Measurements from ENCODE around the gene BCKDHB. TPM values are rescaled to one million over a fixed set of nuclear protein-coding genes. Genes with fewer than 3 reads are reported as not detected.

The BCKDHB gene
- total RNA-seq, 1 donor from 2014 or later = 21.5 TPM

DNA sequence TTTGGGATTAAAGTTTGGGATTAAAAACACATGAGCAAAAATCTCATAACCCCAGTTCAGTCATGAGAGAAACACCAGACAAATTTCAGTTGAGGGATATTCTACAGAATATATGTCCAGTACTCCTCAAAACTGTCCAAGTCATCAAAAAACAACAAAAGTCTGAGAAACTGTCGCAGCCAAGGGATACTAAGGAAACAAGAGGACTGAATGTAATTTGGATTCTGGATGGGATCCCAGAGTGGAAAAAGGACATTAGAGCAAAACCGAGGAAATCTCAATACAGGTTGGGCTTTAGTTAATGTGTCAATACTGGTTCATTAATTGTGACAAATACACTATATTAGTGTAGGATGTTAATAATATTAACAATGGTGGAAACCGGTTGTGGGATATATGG is 219.3 kb downstream of the BCKDHB start:
- DNase-seq (ENCODE audit: low read depth) = no peak
- Histone ChIP-seq H3K4me3 (ENCODE audit: low read depth, low read length) (no peak overlapping the region), H3K36me3 (ENCODE audit: control insufficient read depth, insufficient read depth, low read length) (no peaks in the 10 kb centered on the region), H3K27me3 (ENCODE audit: control insufficient read depth, insufficient read depth, low read length) (no peaks in the 10 kb centered on the region)
- TF ChIP-seq, protein P1, sequence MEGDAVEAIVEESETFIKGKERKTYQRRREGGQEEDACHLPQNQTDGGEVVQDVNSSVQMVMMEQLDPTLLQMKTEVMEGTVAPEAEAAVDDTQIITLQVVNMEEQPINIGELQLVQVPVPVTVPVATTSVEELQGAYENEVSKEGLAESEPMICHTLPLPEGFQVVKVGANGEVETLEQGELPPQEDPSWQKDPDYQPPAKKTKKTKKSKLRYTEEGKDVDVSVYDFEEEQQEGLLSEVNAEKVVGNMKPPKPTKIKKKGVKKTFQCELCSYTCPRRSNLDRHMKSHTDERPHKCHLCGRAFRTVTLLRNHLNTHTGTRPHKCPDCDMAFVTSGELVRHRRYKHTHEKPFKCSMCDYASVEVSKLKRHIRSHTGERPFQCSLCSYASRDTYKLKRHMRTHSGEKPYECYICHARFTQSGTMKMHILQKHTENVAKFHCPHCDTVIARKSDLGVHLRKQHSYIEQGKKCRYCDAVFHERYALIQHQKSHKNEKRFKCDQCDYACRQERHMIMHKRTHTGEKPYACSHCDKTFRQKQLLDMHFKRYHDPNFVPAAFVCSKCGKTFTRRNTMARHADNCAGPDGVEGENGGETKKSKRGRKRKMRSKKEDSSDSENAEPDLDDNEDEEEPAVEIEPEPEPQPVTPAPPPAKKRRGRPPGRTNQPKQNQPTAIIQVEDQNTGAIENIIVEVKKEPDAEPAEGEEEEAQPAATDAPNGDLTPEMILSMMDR (IDR thresholded peaks at IDR 0.05; ENCODE audit: insufficient read depth, low read length, poor library complexity, severe bottlenecking) = no peak

GRCh38 chr6:80328652-80329051 is 222.2 kb downstream of the BCKDHB start:
- Histone ChIP-seq H3K36me3 (ENCODE audit: control insufficient read depth, insufficient read depth, low read length) (no peaks in the 10 kb centered on the region), H3K4me3 (ENCODE audit: low read depth, low read length) (no peak overlapping the region), H3K27me3 (ENCODE audit: control insufficient read depth, insufficient read depth, low read length) (no peaks in the 10 kb centered on the region)
- DNase-seq (ENCODE audit: low read depth) = no peak
- TF ChIP-seq, protein P1 (IDR thresholded peaks at IDR 0.05; ENCODE audit: insufficient read depth, low read length, poor library complexity, severe bottlenecking) = no peak

DNA sequence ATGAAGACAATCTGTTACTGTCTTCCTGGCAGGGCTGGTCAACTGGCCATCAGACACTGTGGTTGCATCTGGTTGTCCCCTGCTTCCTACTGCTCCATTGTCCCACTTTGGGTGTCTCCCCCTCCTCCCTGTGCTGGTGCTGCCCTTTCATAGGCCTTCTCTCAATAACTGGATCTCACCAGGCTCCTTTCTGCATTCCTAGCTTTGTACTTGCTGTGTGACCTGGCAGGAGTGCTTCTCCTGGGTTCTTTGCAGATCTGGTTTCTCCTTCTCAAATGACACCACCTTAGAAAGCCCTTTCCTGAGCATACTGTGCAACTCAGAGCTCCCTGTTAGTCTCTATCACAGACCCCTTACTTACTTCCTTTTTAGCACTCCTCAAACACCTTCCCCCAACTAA is 223.0 kb downstream of the BCKDHB start:
- no peaks in the 10 kb centered on the region for H3K36me3 ChIP-seq (ENCODE audit: control insufficient read depth, insufficient read depth, low read length)
- H3K27me3 ChIP-seq (ENCODE audit: control insufficient read depth, insufficient read depth, low read length) = no peaks in the 10 kb centered on the region
- TF ChIP-seq, protein P1 (IDR thresholded peaks at IDR 0.05; ENCODE audit: insufficient read depth, low read length, poor library complexity, severe bottlenecking) = no peak
- H3K4me3 ChIP-seq (ENCODE audit: low read depth, low read length) = no peak overlapping the region
- DNase-seq (ENCODE audit: low read depth) = no peak

DNA sequence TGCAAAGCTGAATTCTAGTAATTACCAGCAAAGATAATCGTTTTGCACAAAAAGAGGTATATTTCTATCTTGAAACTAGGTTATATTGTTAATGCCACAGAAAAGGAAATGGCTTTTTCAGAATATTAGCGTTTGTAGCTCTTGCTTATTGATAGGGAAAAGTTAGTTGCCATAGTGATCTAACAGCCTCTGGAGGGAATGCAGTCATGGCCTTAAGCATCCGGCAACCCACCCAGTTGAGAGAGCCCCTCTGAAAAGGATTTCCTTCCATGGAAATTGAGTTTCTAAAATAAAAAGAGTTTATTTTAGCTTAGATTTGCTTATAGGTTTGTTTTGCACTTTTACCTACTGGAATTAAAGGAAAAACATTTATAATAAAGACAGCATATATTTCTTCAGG is 224.5 kb downstream of the BCKDHB start:
- Histone ChIP-seq H3K4me3 (ENCODE audit: low read depth, low read length) (no peak overlapping the region), H3K27me3 (ENCODE audit: control insufficient read depth, insufficient read depth, low read length) (no peaks in the 10 kb centered on the region), H3K36me3 (ENCODE audit: control insufficient read depth, insufficient read depth, low read length) (no peaks in the 10 kb centered on the region)
- DNase-seq (ENCODE audit: low read depth) = no peak
- TF ChIP-seq, protein P1 (IDR thresholded peaks at IDR 0.05; ENCODE audit: insufficient read depth, low read length, poor library complexity, severe bottlenecking) = no peak

- TF ChIP-seq, protein P1 (IDR thresholded peaks at IDR 0.05; ENCODE audit: insufficient read depth, low read length, poor library complexity, severe bottlenecking) = no peak
- no peak for DNase-seq (ENCODE audit: low read depth)
- no peak overlapping the region for H3K4me3 ChIP-seq (ENCODE audit: low read depth, low read length)
- H3K27me3 ChIP-seq (ENCODE audit: control insufficient read depth, insufficient read depth, low read length) = no peaks in the 10 kb centered on the region
- no peaks in the 10 kb centered on the region for H3K36me3 ChIP-seq (ENCODE audit: control insufficient read depth, insufficient read depth, low read length)
Measured at GRCh38 chr6:80331522-80331921, 225.1 kb downstream of the BCKDHB start.

GRCh38 chr6:80331974-80332373 is 225.5 kb downstream of the BCKDHB start:
- Histone ChIP-seq H3K36me3 (ENCODE audit: control insufficient read depth, insufficient read depth, low read length) (no peaks in the 10 kb centered on the region), H3K4me3 (ENCODE audit: low read depth, low read length) (no peak overlapping the region), H3K27me3 (ENCODE audit: control insufficient read depth, insufficient read depth, low read length) (no peaks in the 10 kb centered on the region)
- TF ChIP-seq, protein P1 (IDR thresholded peaks at IDR 0.05; ENCODE audit: insufficient read depth, low read length, poor library complexity, severe bottlenecking) = no peak
- no peak for DNase-seq (ENCODE audit: low read depth)

All from kidney epithelial cell (primary cell).